UCSD-AML1 (cell line): ENCODE data around the gene SOS2.
"Not testable (repeated sequence)": the region's sequence is repeated elsewhere in the genome, so short reads cannot be mapped to it uniquely, and the experiment has no call there.

Source experiments
- DNase-seq: peaks from one replicate; lab custom pipeline; 2025; ENCODE audit not compliant: unreplicated experiment; lab: John Stamatoyannopoulos, UW

The SOS2 gene

GRCh38 chr14:50228313-50228712, 3.1 kb downstream of the SOS2 start:
- no peak for DNase-seq

GRCh38 chr14:50225974-50226297, 5.4 kb downstream of the SOS2 start:
- no peak for DNase-seq

GRCh38 chr14:50225067-50225973, 6.1 kb downstream of the SOS2 start:
- DNase-seq = no peak

GRCh38 chr14:50222055-50222613, 9.2 kb downstream of the SOS2 start:
- no peak for DNase-seq

GRCh38 chr14:50218501-50218900, 12.9 kb downstream of the SOS2 start:
- DNase-seq = no peak

- no peak for DNase-seq
Observed at GRCh38 chr14:50215416-50215815, 16.0 kb downstream of the SOS2 start.

- no peak for DNase-seq
Observed at GRCh38 chr14:50213795-50214194, 17.6 kb downstream of the SOS2 start.

GRCh38 chr14:50212726-50213125, 18.7 kb downstream of the SOS2 start:
- DNase-seq = no peak

GRCh38 chr14:50210074-50210473, 21.3 kb downstream of the SOS2 start:
- no peak for DNase-seq

GRCh38 chr14:50198499-50198898, 32.9 kb downstream of the SOS2 start:
- no peak for DNase-seq

GRCh38 chr14:50191499-50191898, 39.9 kb downstream of the SOS2 start:
- no peak for DNase-seq

- no peak for DNase-seq
Observed at GRCh38 chr14:50186107-50186506, 45.3 kb downstream of the SOS2 start.

- DNase-seq = no peak
Observed at GRCh38 chr14:50173891-50174290, 57.5 kb downstream of the SOS2 start.

- no peak for DNase-seq
Observed at GRCh38 chr14:50171895-50172294, 59.5 kb downstream of the SOS2 start.

- not testable (repeated sequence) for DNase-seq
Observed at GRCh38 chr14:50167381-50167780, 64.0 kb downstream of the SOS2 start.

GRCh38 chr14:50156111-50156510, 75.3 kb downstream of the SOS2 start:
- DNase-seq = no peak

- DNase-seq = no peak
Observed at GRCh38 chr14:50148799-50149198, 82.6 kb downstream of the SOS2 start.

- no peak for DNase-seq
Observed at GRCh38 chr14:50139192-50139591, 92.2 kb downstream of the SOS2 start.

- no peak for DNase-seq
Observed at GRCh38 chr14:50127802-50128201, 103.6 kb downstream of the SOS2 start.

- no peak for DNase-seq
Observed at GRCh38 chr14:50123062-50123461, 108.3 kb downstream of the SOS2 start.

GRCh38 chr14:50122291-50122690, 109.1 kb downstream of the SOS2 start:
- DNase-seq = no peak

GRCh38 chr14:50121486-50121885, 109.9 kb downstream of the SOS2 start:
- no peak for DNase-seq

GRCh38 chr14:50117456-50117855, 113.9 kb downstream of the SOS2 start:
- DNase-seq = no peak
